ENCODE measurements around the gene PHF13. TPM values are rescaled to one million over a fixed set of nuclear protein-coding genes. Genes with fewer than 3 reads are reported as not detected.
"Not testable (repeated sequence)": the region's sequence is repeated elsewhere in the genome, so short reads cannot be mapped to it uniquely, and the experiment has no call there.

The PHF13 gene
- total and polyA plus RNA-seq, 4 donors: 1.4 to 8.7 (median 3.8) TPM

GRCh38 chr1:6638226-6638625 is 24.7 kb downstream of the PHF13 start:
- H3K27me3 ChIP-seq (ENCODE audit: control insufficient read depth in 4 of 4, insufficient read depth in 4 of 4, low read length in 3 of 4): no peaks in the 10 kb centered on the region
- no peaks in the 10 kb centered on the region for H3K4me1 ChIP-seq (ENCODE audit: control insufficient read depth in 4 of 4, insufficient read depth in 4 of 4, low read length in 3 of 4)
- DNase-seq (ENCODE audit: low spot score): no peak
- no peak overlapping the region for H3K27ac ChIP-seq (ENCODE audit: low read depth in 1 of 2, low read length in 2 of 2)
- WGBS: 85% methylated on average over 18 of the region's 18 CpGs
- no peak overlapping the region for H3K9ac ChIP-seq (ENCODE audit: low read depth in 1 of 2, low read length in 2 of 2)
- TF ChIP-seq CTCF (IDR thresholded peaks at IDR 0.05; ENCODE audit: low read depth, low read length, missing input control): no peak
- no peak for TF ChIP-seq ZBTB33 (IDR thresholded peaks at IDR 0.05)
- TF ChIP-seq FOXA1 (IDR thresholded peaks at IDR 0.05): no peak
- no peak for TF ChIP-seq MAX (IDR thresholded peaks at IDR 0.05)
- no peak overlapping the region for H3K4me3 ChIP-seq (ENCODE audit: low read depth in 1 of 3, low read length in 3 of 3)
- no peaks in the 10 kb centered on the region for H3K9me3 ChIP-seq (ENCODE audit: control insufficient read depth in 4 of 4, low read length in 3 of 4)
- peaks cover 18 to 65% (median 37%) of the 10 kb centered on the region in 4 donors for H3K36me3 ChIP-seq (ENCODE audit: control insufficient read depth in 4 of 4, insufficient read depth in 3 of 4, low read depth in 1 of 4, low read length in 3 of 4)

- H3K4me1 ChIP-seq (ENCODE audit: control insufficient read depth in 4 of 4, insufficient read depth in 4 of 4, low read length in 3 of 4); H3K27ac ChIP-seq (ENCODE audit: low read depth in 1 of 2, low read length in 2 of 2); H3K9ac ChIP-seq (ENCODE audit: low read depth in 1 of 2, low read length in 2 of 2); H3K9me3 ChIP-seq (ENCODE audit: control insufficient read depth in 4 of 4, low read length in 3 of 4); H3K27me3 ChIP-seq (ENCODE audit: control insufficient read depth in 4 of 4, insufficient read depth in 4 of 4, low read length in 3 of 4); H3K4me3 ChIP-seq (ENCODE audit: low read depth in 1 of 3, low read length in 3 of 3); DNase-seq (ENCODE audit: low spot score): not testable (repeated sequence)
- peaks cover 14 to 65% (median 28%) of the 10 kb centered on the region in 4 donors for H3K36me3 ChIP-seq (ENCODE audit: control insufficient read depth in 4 of 4, insufficient read depth in 3 of 4, low read depth in 1 of 4, low read length in 3 of 4)
- WGBS: 94% methylated on average over 3 of the region's 3 CpGs
These were observed 27.3 kb downstream of the PHF13 start for GRCh38 chr1:6640867-6641266.

GRCh38 chr1:6645018-6645417 is 31.5 kb downstream of the PHF13 start:
- H3K36me3 ChIP-seq (ENCODE audit: control insufficient read depth in 4 of 4, insufficient read depth in 3 of 4, low read depth in 1 of 4, low read length in 3 of 4): peaks cover 5 to 29% (median 8%) of the 10 kb centered on the region in 4 donors
- H3K4me1 ChIP-seq (ENCODE audit: control insufficient read depth in 4 of 4, insufficient read depth in 4 of 4, low read length in 3 of 4): no peaks in the 10 kb centered on the region
- TF ChIP-seq HNF4G (IDR thresholded peaks at IDR 0.05): no peak
- no peak for TF ChIP-seq RXRA (IDR thresholded peaks at IDR 0.05)
- TF ChIP-seq JUND (IDR thresholded peaks at IDR 0.05): no peak
- no peak for TF ChIP-seq MAX (IDR thresholded peaks at IDR 0.05)
- no peak for TF ChIP-seq RAD21 (IDR thresholded peaks at IDR 0.05)
- TF ChIP-seq REST (IDR thresholded peaks at IDR 0.05): no peak
- H3K4me3 ChIP-seq (ENCODE audit: low read depth in 1 of 3, low read length in 3 of 3): no peak overlapping the region
- DNase-seq (ENCODE audit: low spot score): no peak
- no peak overlapping the region for H3K27ac ChIP-seq (ENCODE audit: low read depth in 1 of 2, low read length in 2 of 2)
- no peaks in the 10 kb centered on the region for H3K9me3 ChIP-seq (ENCODE audit: control insufficient read depth in 4 of 4, low read length in 3 of 4)
- no peak overlapping the region for H3K9ac ChIP-seq (ENCODE audit: low read depth in 1 of 2, low read length in 2 of 2)
- no peaks in the 10 kb centered on the region for H3K27me3 ChIP-seq (ENCODE audit: control insufficient read depth in 4 of 4, insufficient read depth in 4 of 4, low read length in 3 of 4)
- WGBS: 95% methylated on average over 7 of the region's 7 CpGs

All from liver (tissue), 9 donors.